Calu3 (cell line): ENCODE measurements around the gene ARID5B. TPM values are rescaled to one million over a fixed set of nuclear protein-coding genes. Genes with fewer than 3 reads are reported as not detected.

ENCODE experiments used
- BruUV-seq: library from RNA; stranded (reverse); fragments of 400-500 nt; replicated peaks from 2 replicates; lab custom pipeline; 2021; lab: Mats Ljungman, UMichigan
- CTCF ChIA-PET: fragments of 300-600 bp; sonication (Branson Sonifier 250); formaldehyde crosslinking; loops from one replicate; lab custom pipeline; 2022; ENCODE audit warnings: antibody characterized with exemption; lab: Charles Lee
- DNase-seq: peaks from one replicate; pipeline ENCODE4 v3.0.0; 2022
- H3K27ac Mint-ChIP-seq: one replicate; pipeline ENCODE4 v1.8.0; 2022; ENCODE audit warnings: mixed read lengths; ENCODE audit not compliant: unreplicated experiment
- H3K27me3 Mint-ChIP-seq: one replicate; pipeline ENCODE4 v1.8.0; 2022; ENCODE audit warnings: mixed read lengths; ENCODE audit not compliant: unreplicated experiment
- H3K36me3 Mint-ChIP-seq: one replicate; pipeline ENCODE4 v1.8.0; 2022; ENCODE audit warnings: mild to moderate bottlenecking, moderate library complexity, mixed read lengths; ENCODE audit not compliant: insufficient read depth, unreplicated experiment
- H3K4me1 Mint-ChIP-seq: one replicate; pipeline ENCODE4 v1.8.0; 2022; ENCODE audit warnings: mild to moderate bottlenecking, low read depth, mixed read lengths; ENCODE audit not compliant: unreplicated experiment
- H3K4me3 Mint-ChIP-seq: one replicate; pipeline ENCODE4 v1.8.0; 2022; ENCODE audit warnings: mild to moderate bottlenecking, low read depth, moderate library complexity, mixed read lengths; ENCODE audit not compliant: unreplicated experiment
- H3K9me3 Mint-ChIP-seq: one replicate; pipeline ENCODE4 v1.8.0; 2022; ENCODE audit warnings: low read depth, mixed read lengths; ENCODE audit not compliant: unreplicated experiment
- intact Hi-C: fragments of 100-400 bp; cut with micrococcal nuclease; formaldehyde crosslinking; loops from one replicate; pipeline ENCODE4 v1.10.0; 2022; ENCODE audit not compliant: unreplicated experiment
- total RNA-seq: library from RNA; stranded (reverse); gene quantifications from 2 replicates; pipeline ENCODE4 v1.2.3, GENCODE V29; 2022
- TF ChIP-seq, protein P1 (sequence below): fragments of 200-600 bp; IDR thresholded peaks from one replicate; pipeline ENCODE4 v1.8.0; 2022; ENCODE audit warnings: antibody characterized with exemption; ENCODE audit not compliant: unreplicated experiment

The ARID5B gene
- total RNA-seq, 1 experiment from 2014 or later: 10.0 TPM

DNA sequence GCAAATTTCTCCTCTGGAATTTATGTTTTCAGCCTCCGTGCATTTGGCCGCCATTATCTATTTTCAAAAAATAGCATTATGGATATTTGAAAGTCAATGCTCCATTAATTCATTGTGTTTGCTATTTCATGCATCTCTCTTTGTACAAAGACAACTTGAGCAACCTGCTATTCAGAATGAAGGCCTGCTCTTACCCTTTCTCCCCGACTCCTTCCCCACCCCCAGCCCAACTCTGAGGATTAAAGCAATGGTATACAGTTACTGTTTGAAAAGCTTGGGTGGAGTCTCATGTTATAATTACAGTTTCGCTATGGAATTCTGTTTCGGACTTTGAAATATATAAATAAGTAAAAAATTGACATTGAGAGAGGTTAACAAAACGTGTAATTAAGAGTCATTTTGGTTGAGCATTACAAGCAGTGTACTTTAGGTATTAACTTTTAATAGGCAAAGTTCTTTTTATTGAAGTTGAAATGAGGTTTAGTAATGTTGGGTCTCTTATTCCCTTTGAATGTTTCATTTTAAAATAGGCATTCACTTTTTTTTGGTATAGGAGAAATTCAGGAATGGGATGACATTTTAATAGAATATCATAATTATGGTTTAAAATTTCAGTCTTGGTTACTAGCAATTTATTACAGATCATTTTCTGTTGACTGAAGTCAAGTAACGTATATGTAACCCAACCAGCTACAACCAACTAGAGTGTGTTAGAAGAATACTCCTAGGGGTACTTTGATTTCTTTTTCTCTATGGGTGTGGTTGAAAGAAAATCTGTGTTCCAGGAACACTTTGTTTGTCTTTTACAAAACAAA lies 93.1 kb downstream of the ARID5B start:
- intact Hi-C loops: loop anchor here (5.0 kb wide), 1 partner anchor 52 kb away; no protein-coding TSS in a partner anchor
- Mint-ChIP-seq H3K27me3 (no peaks in the 10 kb centered on the region), H3K9me3 (no peaks in the 10 kb centered on the region), H3K27ac (peak overlapping the region; percentile 60), H3K4me3 (no peak overlapping the region), H3K36me3 (peaks cover 8% of the 10 kb centered on the region), H3K4me1 (peaks cover 41% of the 10 kb centered on the region)
- BruUV-seq: no TSS peak
- CTCF ChIA-PET: interaction anchor here (1.0 kb wide), 1 partner anchor 44 kb away, joined by 3 read pairs; no protein-coding TSS in a partner anchor
- peak; percentile 31 for DNase-seq
- TF ChIP-seq, protein P1, sequence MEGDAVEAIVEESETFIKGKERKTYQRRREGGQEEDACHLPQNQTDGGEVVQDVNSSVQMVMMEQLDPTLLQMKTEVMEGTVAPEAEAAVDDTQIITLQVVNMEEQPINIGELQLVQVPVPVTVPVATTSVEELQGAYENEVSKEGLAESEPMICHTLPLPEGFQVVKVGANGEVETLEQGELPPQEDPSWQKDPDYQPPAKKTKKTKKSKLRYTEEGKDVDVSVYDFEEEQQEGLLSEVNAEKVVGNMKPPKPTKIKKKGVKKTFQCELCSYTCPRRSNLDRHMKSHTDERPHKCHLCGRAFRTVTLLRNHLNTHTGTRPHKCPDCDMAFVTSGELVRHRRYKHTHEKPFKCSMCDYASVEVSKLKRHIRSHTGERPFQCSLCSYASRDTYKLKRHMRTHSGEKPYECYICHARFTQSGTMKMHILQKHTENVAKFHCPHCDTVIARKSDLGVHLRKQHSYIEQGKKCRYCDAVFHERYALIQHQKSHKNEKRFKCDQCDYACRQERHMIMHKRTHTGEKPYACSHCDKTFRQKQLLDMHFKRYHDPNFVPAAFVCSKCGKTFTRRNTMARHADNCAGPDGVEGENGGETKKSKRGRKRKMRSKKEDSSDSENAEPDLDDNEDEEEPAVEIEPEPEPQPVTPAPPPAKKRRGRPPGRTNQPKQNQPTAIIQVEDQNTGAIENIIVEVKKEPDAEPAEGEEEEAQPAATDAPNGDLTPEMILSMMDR: no peak

DNA sequence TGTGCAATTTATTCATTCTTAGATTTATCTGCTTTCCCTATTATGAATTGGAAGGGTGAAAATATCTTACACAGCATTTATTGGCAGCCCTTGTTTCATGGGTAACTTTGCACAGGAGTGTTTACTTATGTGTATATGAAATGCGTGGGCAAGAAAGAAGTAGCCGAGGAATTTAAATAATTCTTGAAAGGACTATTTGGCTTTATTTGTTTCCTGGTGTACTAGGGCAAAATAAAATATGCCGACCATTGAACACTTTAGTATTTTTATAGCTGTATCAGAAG lies 93.7 kb downstream of the ARID5B start:
- CTCF ChIA-PET: interaction anchor here (1.0 kb wide), 1 partner anchor 44 kb away, joined by 3 read pairs; no protein-coding TSS in a partner anchor
- intact Hi-C loops: no loop called here
- Mint-ChIP-seq H3K36me3 (peaks cover 8% of the 10 kb centered on the region), H3K9me3 (no peaks in the 10 kb centered on the region), H3K4me3 (no peak overlapping the region), H3K4me1 (peaks cover 41% of the 10 kb centered on the region), H3K27ac (peak overlapping the region; percentile 30), H3K27me3 (no peaks in the 10 kb centered on the region)
- no peak for DNase-seq
- BruUV-seq: no TSS peak
- TF ChIP-seq, protein P1: no peak

DNA sequence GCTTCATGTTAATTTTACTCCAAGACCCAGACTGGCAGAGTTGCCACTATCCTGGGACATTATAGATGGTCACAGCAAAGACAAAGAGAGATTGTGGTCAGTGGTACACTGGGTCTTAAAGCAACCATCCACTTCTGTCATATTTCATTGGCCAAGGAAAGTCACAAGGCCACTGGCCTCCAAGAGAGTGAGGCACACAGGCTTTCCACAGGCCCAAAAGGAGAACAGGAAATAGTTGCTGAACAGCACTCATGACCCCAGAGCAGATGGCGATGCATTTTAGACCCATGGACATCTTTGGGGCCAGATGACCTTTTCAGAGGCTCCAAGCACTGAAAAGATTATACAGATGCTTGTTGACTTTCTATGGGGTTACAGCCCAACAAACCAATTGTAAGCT lies 97.4 kb downstream of the ARID5B start:
- H3K4me1 Mint-ChIP-seq: peaks cover 34% of the 10 kb centered on the region
- no peaks in the 10 kb centered on the region for H3K27me3 Mint-ChIP-seq
- TF ChIP-seq, protein P1: no peak
- intact Hi-C loops: no loop called here
- no peaks in the 10 kb centered on the region for H3K36me3 Mint-ChIP-seq
- no peaks in the 10 kb centered on the region for H3K9me3 Mint-ChIP-seq
- no peak for DNase-seq
- CTCF ChIA-PET: no interaction called here
- H3K4me3 Mint-ChIP-seq: no peak overlapping the region
- no peak overlapping the region for H3K27ac Mint-ChIP-seq
- BruUV-seq: no TSS peak

DNA sequence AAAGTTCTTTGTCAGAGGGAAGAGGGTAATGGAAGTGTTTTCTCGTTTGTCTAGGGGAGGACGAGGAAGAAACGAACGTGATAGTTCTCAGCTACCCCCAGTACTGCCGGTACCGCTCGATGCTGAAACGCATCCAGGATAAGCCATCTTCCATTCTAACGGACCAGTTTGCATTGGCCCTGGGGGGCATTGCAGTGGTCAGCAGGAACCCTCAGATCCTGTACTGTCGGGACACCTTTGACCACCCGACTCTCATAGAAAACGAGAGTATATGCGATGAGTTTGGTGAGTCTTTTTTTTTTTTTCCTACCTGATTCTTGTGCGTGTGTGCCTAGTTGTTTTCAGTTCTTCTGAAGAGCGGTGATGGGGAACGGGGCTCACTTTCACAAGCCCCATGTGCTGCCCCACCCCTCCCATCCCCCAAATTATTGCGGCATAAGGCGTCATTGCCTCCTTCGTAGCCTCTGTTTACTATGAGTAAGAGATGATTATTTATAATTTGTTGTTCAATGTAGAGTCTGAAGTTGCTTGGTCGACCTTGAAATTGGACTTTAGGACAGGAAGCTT lies 98.6 kb downstream of the ARID5B start:
- no peak overlapping the region for H3K4me3 Mint-ChIP-seq
- intact Hi-C loops: no loop called here
- no peak for DNase-seq
- no peaks in the 10 kb centered on the region for H3K36me3 Mint-ChIP-seq
- no peak overlapping the region for H3K27ac Mint-ChIP-seq
- peaks cover 22% of the 10 kb centered on the region for H3K4me1 Mint-ChIP-seq
- BruUV-seq: no TSS peak
- H3K27me3 Mint-ChIP-seq: no peaks in the 10 kb centered on the region
- CTCF ChIA-PET: no interaction called here
- no peaks in the 10 kb centered on the region for H3K9me3 Mint-ChIP-seq
- TF ChIP-seq, protein P1: no peak
